Activated naive CD8-positive, alpha-beta T cell (primary cell): Measurements from ENCODE around the gene TOLLIP.

Experiments used
- H3K27ac Mint-ChIP-seq: one replicate; pipeline ENCODE4 v1.8.0; 2021; ENCODE audit warnings: mixed read lengths
- H3K27me3 Mint-ChIP-seq: one replicate; pipeline ENCODE4 v1.8.0; 2021; ENCODE audit warnings: mixed read lengths
- H3K36me3 Mint-ChIP-seq: one replicate; pipeline ENCODE4 v1.8.0; 2021; ENCODE audit warnings: mixed read lengths
- H3K4me1 Mint-ChIP-seq: one replicate; pipeline ENCODE4 v1.8.0; 2021; ENCODE audit warnings: low read depth, mixed read lengths
- H3K4me3 Mint-ChIP-seq: one replicate; pipeline ENCODE4 v1.8.0; 2021; ENCODE audit warnings: mild to moderate bottlenecking, mixed read lengths
- H3K9me3 Mint-ChIP-seq: one replicate; pipeline ENCODE4 v1.8.0; 2021; ENCODE audit warnings: low read depth, mixed read lengths

The TOLLIP gene

GRCh38 chr11:1230456-1231395 lies 78.7 kb downstream of the TOLLIP start:
- no peaks in the 10 kb centered on the region for H3K4me1 Mint-ChIP-seq
- no peak overlapping the region for H3K27ac Mint-ChIP-seq
- no peaks in the 10 kb centered on the region for H3K9me3 Mint-ChIP-seq
- H3K27me3 Mint-ChIP-seq: no peaks in the 10 kb centered on the region
- no peak overlapping the region for H3K4me3 Mint-ChIP-seq
- no peaks in the 10 kb centered on the region for H3K36me3 Mint-ChIP-seq

- Mint-ChIP-seq H3K4me1 (no peaks in the 10 kb centered on the region), H3K36me3 (no peaks in the 10 kb centered on the region), H3K4me3 (no peak overlapping the region), H3K27ac (no peak overlapping the region), H3K9me3 (no peaks in the 10 kb centered on the region), H3K27me3 (no peaks in the 10 kb centered on the region)
Observed at GRCh38 chr11:1230121-1230455, 79.3 kb downstream of the TOLLIP start.

- no peaks in the 10 kb centered on the region for H3K9me3 Mint-ChIP-seq
- no peaks in the 10 kb centered on the region for H3K36me3 Mint-ChIP-seq
- H3K27me3 Mint-ChIP-seq: no peaks in the 10 kb centered on the region
- H3K27ac Mint-ChIP-seq: no peak overlapping the region
- H3K4me1 Mint-ChIP-seq: no peaks in the 10 kb centered on the region
- no peak overlapping the region for H3K4me3 Mint-ChIP-seq
Observed at GRCh38 chr11:1229471-1230120, 79.8 kb downstream of the TOLLIP start.

- Mint-ChIP-seq H3K4me3 (no peak overlapping the region), H3K36me3 (no peaks in the 10 kb centered on the region), H3K4me1 (no peaks in the 10 kb centered on the region), H3K27ac (no peak overlapping the region), H3K9me3 (no peaks in the 10 kb centered on the region), H3K27me3 (no peaks in the 10 kb centered on the region)
Observed at GRCh38 chr11:1228921-1229451, 80.4 kb downstream of the TOLLIP start.

- no peak overlapping the region for H3K27ac Mint-ChIP-seq
- H3K4me1 Mint-ChIP-seq: no peaks in the 10 kb centered on the region
- no peaks in the 10 kb centered on the region for H3K36me3 Mint-ChIP-seq
- H3K4me3 Mint-ChIP-seq: no peak overlapping the region
- no peaks in the 10 kb centered on the region for H3K27me3 Mint-ChIP-seq
- H3K9me3 Mint-ChIP-seq: no peaks in the 10 kb centered on the region
Observed at GRCh38 chr11:1228101-1228821, 81.2 kb downstream of the TOLLIP start.

GRCh38 chr11:1227551-1228100 lies 81.8 kb downstream of the TOLLIP start:
- H3K27me3 Mint-ChIP-seq: no peaks in the 10 kb centered on the region
- no peaks in the 10 kb centered on the region for H3K36me3 Mint-ChIP-seq
- H3K4me1 Mint-ChIP-seq: no peaks in the 10 kb centered on the region
- H3K4me3 Mint-ChIP-seq: no peak overlapping the region
- no peak overlapping the region for H3K27ac Mint-ChIP-seq
- H3K9me3 Mint-ChIP-seq: no peaks in the 10 kb centered on the region

GRCh38 chr11:1226986-1227550 lies 82.4 kb downstream of the TOLLIP start:
- H3K9me3 Mint-ChIP-seq: no peaks in the 10 kb centered on the region
- no peak overlapping the region for H3K4me3 Mint-ChIP-seq
- no peaks in the 10 kb centered on the region for H3K36me3 Mint-ChIP-seq
- no peak overlapping the region for H3K27ac Mint-ChIP-seq
- H3K4me1 Mint-ChIP-seq: no peaks in the 10 kb centered on the region
- no peaks in the 10 kb centered on the region for H3K27me3 Mint-ChIP-seq

GRCh38 chr11:1226226-1226985 lies 83.0 kb downstream of the TOLLIP start:
- no peak overlapping the region for H3K27ac Mint-ChIP-seq
- no peaks in the 10 kb centered on the region for H3K36me3 Mint-ChIP-seq
- no peaks in the 10 kb centered on the region for H3K9me3 Mint-ChIP-seq
- peaks cover 2% of the 10 kb centered on the region for H3K27me3 Mint-ChIP-seq
- no peak overlapping the region for H3K4me3 Mint-ChIP-seq
- H3K4me1 Mint-ChIP-seq: no peaks in the 10 kb centered on the region

- Mint-ChIP-seq H3K4me3 (no peak overlapping the region), H3K4me1 (no peaks in the 10 kb centered on the region), H3K27ac (no peak overlapping the region), H3K36me3 (no peaks in the 10 kb centered on the region), H3K27me3 (peaks cover 4% of the 10 kb centered on the region), H3K9me3 (no peaks in the 10 kb centered on the region)
Observed at GRCh38 chr11:1225386-1226225, 83.8 kb downstream of the TOLLIP start.

- Mint-ChIP-seq H3K4me3 (no peak overlapping the region), H3K4me1 (no peaks in the 10 kb centered on the region), H3K27me3 (peaks cover 4% of the 10 kb centered on the region), H3K9me3 (no peaks in the 10 kb centered on the region), H3K36me3 (no peaks in the 10 kb centered on the region), H3K27ac (no peak overlapping the region)
Observed at GRCh38 chr11:1224491-1225385, 84.7 kb downstream of the TOLLIP start.
